Endothelial cell of umbilical vein (primary cell): ENCODE measurements around the gene CLEC2L. TPM values are rescaled to one million over a fixed set of nuclear protein-coding genes. Genes with fewer than 3 reads are reported as not detected.

Experiments
- BruUV-seq: library from RNA; stranded (reverse); fragments of 400-500 nt; replicated peaks from 2 replicates; lab custom pipeline; 2021; lab: Mats Ljungman, UMichigan
- CTCF ChIA-PET: fragments of 300-600, 350-600 bp; sonication (Branson Sonifier 250); formaldehyde crosslinking; loops from one replicate; lab custom pipeline; 2021; ENCODE audit warnings: antibody characterized with exemption, inconsistent platforms; lab: Charles Lee
- POLR2A ChIA-PET: fragments of 300-600, 350-600 bp; sonication (Branson Sonifier 250); formaldehyde crosslinking; loops from one replicate; lab custom pipeline; 2021; ENCODE audit warnings: antibody characterized with exemption, inconsistent platforms; lab: Charles Lee
- DNase-seq: peaks from one replicate; pipeline ENCODE4 v3.0.0-alpha.2; 2011; ENCODE audit warnings: low read depth, low spot score
- FAIRE-seq: peaks from 2 replicates; lab custom pipeline; 2011; peaks lifted over from hg19 to GRCh38; lab: Jason Lieb, UNC
- H2AFZ ChIP-seq: 2 replicates; pipeline ENCODE4 v1.6.0; 2012; ENCODE audit warnings: low read depth, low read length, control low read depth, inconsistent platforms
- H3K27ac ChIP-seq: 2 replicates; pipeline ENCODE4 v1.5.1; 2011; ENCODE audit warnings: low read depth, mild to moderate bottlenecking, control low read depth, low read length, moderate library complexity; ENCODE audit not compliant: insufficient read depth
- H3K27me3 ChIP-seq, 2 experiments: 2 replicates each; pipeline versions ENCODE4 v1.6.0 to v1.6.1; 2011; ENCODE audit warnings: low read length in 2 of 2, mixed read lengths in 1 of 2; ENCODE audit not compliant: control insufficient read depth in 2 of 2, insufficient read depth in 2 of 2
- H3K36me3 ChIP-seq, 2 experiments: 2 replicates in 1 of 2; 3 replicates in 1 of 2; pipeline ENCODE4 v1.5.1; 2011; ENCODE audit warnings: low read length in 2 of 2, mild to moderate bottlenecking in 1 of 2, moderate library complexity in 1 of 2; ENCODE audit not compliant: control insufficient read depth in 2 of 2, insufficient read depth in 2 of 2; ENCODE audit errors: extremely low read depth in 1 of 2
- H3K4me1 ChIP-seq: 3 replicates; pipeline ENCODE4 v1.5.1; 2011; ENCODE audit warnings: mild to moderate bottlenecking, low read length; ENCODE audit not compliant: control insufficient read depth, insufficient read depth; ENCODE audit errors: extremely low read depth
- H3K4me2 ChIP-seq: 2 replicates; pipeline ENCODE4 v1.6.1; 2011; ENCODE audit warnings: low read length, control low read depth, mixed read lengths; ENCODE audit not compliant: insufficient read depth
- H3K4me3 ChIP-seq, 3 experiments: fragments of 200-600 bp in 1 of 3; sonication (generic), shearing (Covaris generic) in 1 of 3; replicated peaks in 1 of 3; 2 replicates each; pipeline ENCODE4 v1.5.1; 2011 to 2016; ENCODE audit warnings: control low read depth in 3 of 3, low read length in 3 of 3, mild to moderate bottlenecking in 2 of 3, inconsistent platforms in 1 of 3, low read depth in 1 of 3, moderate library complexity in 1 of 3; ENCODE audit not compliant: insufficient read depth in 1 of 3
- H3K79me2 ChIP-seq: 2 replicates; pipeline ENCODE4 v1.6.0; 2012; ENCODE audit warnings: low read length, inconsistent platforms; ENCODE audit not compliant: control insufficient read depth, insufficient read depth
- H3K9ac ChIP-seq: replicated peaks from 2 replicates; pipeline ENCODE3; 2011; ENCODE audit warnings: low read length, control low read depth; ENCODE audit not compliant: insufficient read depth; ENCODE audit errors: extremely low read depth
- H3K9me1 ChIP-seq: replicated peaks from 3 replicates; pipeline ENCODE4 v1.6.0; 2011; ENCODE audit warnings: mild to moderate bottlenecking, low read length; ENCODE audit not compliant: control insufficient read depth, insufficient read depth; ENCODE audit errors: extremely low read depth
- H3K9me3 ChIP-seq: replicated peaks from 2 replicates; pipeline ENCODE4 v1.5.1; 2012; ENCODE audit warnings: low read length, inconsistent platforms; ENCODE audit not compliant: control insufficient read depth, insufficient read depth
- H4K20me1 ChIP-seq: replicated peaks from 2 replicates; pipeline ENCODE3; 2011; ENCODE audit warnings: mild to moderate bottlenecking, low read length; ENCODE audit not compliant: control insufficient read depth, insufficient read depth; ENCODE audit errors: extremely low read depth
- EZH2 ChIP-seq: IDR thresholded peaks from 2 replicates; pipeline ENCODE4 v1.6.1; 2012; ENCODE audit warnings: borderline replicate concordance, low read depth, mild to moderate bottlenecking, moderate library complexity, low read length, inconsistent platforms; ENCODE audit not compliant: severe bottlenecking
- FOS ChIP-seq: IDR thresholded peaks from 2 replicates; pipeline ENCODE4 v1.6.1; 2011; ENCODE audit warnings: mild to moderate bottlenecking, low read length, moderate library complexity, borderline replicate concordance; ENCODE audit not compliant: insufficient read depth
- GATA2 ChIP-seq: IDR thresholded peaks from 2 replicates; pipeline ENCODE4 v1.7.0; 2011; ENCODE audit warnings: low read depth, mild to moderate bottlenecking, moderate library complexity, mixed read lengths, low read length; ENCODE audit not compliant: insufficient read length, insufficient read depth
- JUN ChIP-seq: IDR thresholded peaks from 2 replicates; pipeline ENCODE4 v1.6.1; 2011; ENCODE audit warnings: borderline replicate concordance, low read depth; ENCODE audit not compliant: insufficient read length, insufficient read depth
- MAX ChIP-seq: IDR thresholded peaks from 2 replicates; pipeline ENCODE4 v1.6.1; 2011; ENCODE audit not compliant: insufficient read depth, insufficient read length
- MYC ChIP-seq: IDR thresholded peaks from one replicate; pipeline ENCODE4 v1.6.1; 2011; ENCODE audit warnings: mild to moderate bottlenecking, low read depth, low read length
- POLR2A ChIP-seq: IDR thresholded peaks from 2 replicates; pipeline ENCODE4 v1.6.1; 2012; ENCODE audit warnings: low read depth, mild to moderate bottlenecking, control low read depth, low read length
- POLR2AphosphoS5 ChIP-seq: IDR thresholded peaks from 2 replicates; pipeline ENCODE4 v1.6.1; 2012; ENCODE audit warnings: low read depth, mild to moderate bottlenecking, control low read depth, low read length, moderate library complexity; ENCODE audit not compliant: insufficient read depth
- dilution Hi-C: fragments of 300-500 bp; cut with MboI; formaldehyde crosslinking; loops from one replicate; pipeline ENCODE4 v1.15.0; 2019; ENCODE audit warnings: low sequenced_read_pairs; ENCODE audit not compliant: extremely low pct_ligation_motif_present
- intact Hi-C: fragments of 100-400 bp; cut with micrococcal nuclease; formaldehyde crosslinking; loops from one replicate; pipeline ENCODE4 v1.10.0; 2022
- polyA plus RNA-seq, 4 experiments: library from polyadenylated mRNA; depleted of rRNA in 3 of 4; stranded (reverse) in 3 of 4; unstranded in 1 of 4; fragments of >200 nt; gene quantifications; 2 replicates each; pipeline versions ENCODE4 v1.2.1 to v1.2.3, GENCODE V29; 2011 to 2012; ENCODE audit warnings: missing spikeins in 1 of 4
- total RNA-seq: library from RNA; stranded (reverse); gene quantifications from 2 replicates; pipeline ENCODE4 v1.2.3, GENCODE V29; 2021
- TF ChIP-seq, protein P1 (sequence below), 2 donors: IDR thresholded peaks; 1 replicate in 1 of 2; 2 replicates in 1 of 2; pipeline ENCODE4 v1.5.1; 2011; ENCODE audit warnings: low read length in 2 of 2, mild to moderate bottlenecking in 2 of 2, moderate library complexity in 2 of 2, control low read depth in 1 of 2, inconsistent platforms in 1 of 2, low read depth in 1 of 2; ENCODE audit not compliant: insufficient read depth in 1 of 2; ENCODE audit errors: extremely low read depth in 1 of 2

CLEC2L gene
- total and polyA plus RNA-seq, 2 donors (not counting 3 experiments of a cell fraction or from before 2014, with no cell fraction given), result not detected

DNA sequence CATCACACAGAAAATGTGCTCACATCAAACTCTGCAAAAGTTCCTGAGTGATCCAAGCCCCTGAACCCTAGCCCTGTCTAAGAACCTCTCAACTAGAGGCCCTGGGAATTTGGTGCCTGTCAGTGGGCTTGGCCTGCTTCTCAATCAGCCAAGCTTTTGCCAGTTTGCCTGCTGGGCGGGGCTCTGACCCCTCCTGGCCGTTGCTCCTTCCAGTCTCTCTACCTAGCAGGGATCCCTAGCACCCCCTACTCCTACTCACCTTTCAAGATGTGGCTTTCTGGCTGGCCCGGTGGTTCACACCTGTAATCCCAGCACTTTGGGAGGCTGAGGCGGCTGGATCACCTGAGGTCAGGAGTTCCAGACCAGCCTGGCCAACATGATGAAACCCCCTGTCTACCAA is 42.1 kb upstream of the CLEC2L start:
- Histone ChIP-seq H3K4me1 (peaks cover 8% of the 10 kb centered on the region), H3K4me2 (no peak overlapping the region), H3K9me1 (no peaks in the 10 kb centered on the region), H3K9me3 (no peaks in the 10 kb centered on the region), H3K79me2 (no peaks in the 10 kb centered on the region), H3K27ac (no peak overlapping the region), H2AFZ (no peak overlapping the region), H3K9ac (no peak overlapping the region), H3K4me3 (no peak overlapping the region), H4K20me1 (no peaks in the 10 kb centered on the region), H3K36me3 (no peaks in the 10 kb centered on the region), H3K27me3 (peaks cover 26 to 42% of the 10 kb centered on the region in 2 experiments)
- BruUV-seq, result no TSS peak
- CTCF ChIA-PET, result no interaction called here
- intact Hi-C loops (no loop called here), dilution Hi-C loops (no loop called here)
- FAIRE-seq, result no peak
- POLR2A ChIA-PET, result no interaction called here
- DNase-seq, result no peak
- TF ChIP-seq JUN (no peak), EZH2 (no peak), GATA2 (no peak), POLR2AphosphoS5 (no peak), POLR2A (no peak), MYC (no peak), MAX (no peak), FOS (no peak)
- TF ChIP-seq, protein P1, sequence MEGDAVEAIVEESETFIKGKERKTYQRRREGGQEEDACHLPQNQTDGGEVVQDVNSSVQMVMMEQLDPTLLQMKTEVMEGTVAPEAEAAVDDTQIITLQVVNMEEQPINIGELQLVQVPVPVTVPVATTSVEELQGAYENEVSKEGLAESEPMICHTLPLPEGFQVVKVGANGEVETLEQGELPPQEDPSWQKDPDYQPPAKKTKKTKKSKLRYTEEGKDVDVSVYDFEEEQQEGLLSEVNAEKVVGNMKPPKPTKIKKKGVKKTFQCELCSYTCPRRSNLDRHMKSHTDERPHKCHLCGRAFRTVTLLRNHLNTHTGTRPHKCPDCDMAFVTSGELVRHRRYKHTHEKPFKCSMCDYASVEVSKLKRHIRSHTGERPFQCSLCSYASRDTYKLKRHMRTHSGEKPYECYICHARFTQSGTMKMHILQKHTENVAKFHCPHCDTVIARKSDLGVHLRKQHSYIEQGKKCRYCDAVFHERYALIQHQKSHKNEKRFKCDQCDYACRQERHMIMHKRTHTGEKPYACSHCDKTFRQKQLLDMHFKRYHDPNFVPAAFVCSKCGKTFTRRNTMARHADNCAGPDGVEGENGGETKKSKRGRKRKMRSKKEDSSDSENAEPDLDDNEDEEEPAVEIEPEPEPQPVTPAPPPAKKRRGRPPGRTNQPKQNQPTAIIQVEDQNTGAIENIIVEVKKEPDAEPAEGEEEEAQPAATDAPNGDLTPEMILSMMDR (IDR thresholded peaks at IDR 0.05; ENCODE audit: extremely low read depth in 1 of 2, insufficient read depth in 1 of 2, low read depth in 1 of 2, low read length in 2 of 2), result no peak
